Liver (tissue), 3 donors: Measurements from ENCODE around the gene PPP1R11.

Source experiments
- CTCF ChIP-seq: fragments of 150-350 bp; IDR thresholded peaks from 2 replicates; pipeline ENCODE4 v1.5.1; 2017; ENCODE audit warnings: improper control_type of control experiment, low read depth, low read length; ENCODE audit not compliant: missing input control
- RAD21 ChIP-seq, 2 donors: IDR thresholded peaks; 2 replicates each; pipeline ENCODE4 v1.6.1; 2016; ENCODE audit warnings: antibody characterized with exemption in 2 of 2, mild to moderate bottlenecking in 2 of 2
- REST ChIP-seq: IDR thresholded peaks from 2 replicates; pipeline ENCODE4 v1.6.1; 2016; ENCODE audit warnings: antibody characterized with exemption, mild to moderate bottlenecking
- RXRA ChIP-seq, 2 donors: IDR thresholded peaks; 2 replicates each; pipeline ENCODE4 v1.6.1; 2017 to 2018; ENCODE audit warnings: antibody characterized with exemption in 2 of 2, mild to moderate bottlenecking in 1 of 2
- donor health status: healthy.
- donor health status: healthy.

- TF ChIP-seq CTCF (no peak), RAD21 (IDR thresholded peaks at IDR 0.05) (peak; percentile 45 to 52), REST (peak; percentile 52), RXRA (IDR thresholded peaks at IDR 0.05) (no peak)
Observed at GRCh38 chr6:30101444-30102413, 34.7 kb downstream of the PPP1R11 start.
